HG02943 (cell line): ENCODE measurements around the gene RCAN1.
"Not testable (repeated sequence)": the region's sequence is repeated elsewhere in the genome, so short reads cannot be mapped to it uniquely, and the experiment has no call there.

Experiments used
- ATAC-seq: cut with Tn5 transposase; IDR thresholded peaks from one replicate; pipeline ENCODE4 v1.9.1; 2021; ENCODE audit warnings: mild to moderate bottlenecking, low read depth, moderate library complexity; ENCODE audit not compliant: unreplicated experiment

The RCAN1 gene

DNA sequence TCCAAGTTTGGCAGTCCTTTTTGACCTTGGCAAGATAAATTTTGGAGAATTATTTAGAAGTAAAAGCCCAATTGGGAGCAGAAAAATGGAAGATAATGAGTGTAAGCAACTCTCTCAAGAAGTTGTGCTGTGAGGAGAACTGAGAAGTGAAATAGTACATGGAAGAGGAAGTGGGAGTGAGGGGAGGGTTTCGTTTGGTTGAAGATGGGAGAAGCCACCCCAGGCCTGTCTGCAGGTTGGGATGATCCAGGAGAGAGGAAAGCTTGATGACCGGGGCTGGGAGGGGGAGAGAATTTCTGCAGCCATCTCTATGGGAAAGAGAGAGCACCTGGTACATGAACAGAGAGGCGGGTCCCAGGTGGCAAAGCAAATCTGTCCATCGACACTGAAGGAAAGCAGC, 8.6 kb upstream of the RCAN1 start:
- ATAC-seq: no peak

DNA sequence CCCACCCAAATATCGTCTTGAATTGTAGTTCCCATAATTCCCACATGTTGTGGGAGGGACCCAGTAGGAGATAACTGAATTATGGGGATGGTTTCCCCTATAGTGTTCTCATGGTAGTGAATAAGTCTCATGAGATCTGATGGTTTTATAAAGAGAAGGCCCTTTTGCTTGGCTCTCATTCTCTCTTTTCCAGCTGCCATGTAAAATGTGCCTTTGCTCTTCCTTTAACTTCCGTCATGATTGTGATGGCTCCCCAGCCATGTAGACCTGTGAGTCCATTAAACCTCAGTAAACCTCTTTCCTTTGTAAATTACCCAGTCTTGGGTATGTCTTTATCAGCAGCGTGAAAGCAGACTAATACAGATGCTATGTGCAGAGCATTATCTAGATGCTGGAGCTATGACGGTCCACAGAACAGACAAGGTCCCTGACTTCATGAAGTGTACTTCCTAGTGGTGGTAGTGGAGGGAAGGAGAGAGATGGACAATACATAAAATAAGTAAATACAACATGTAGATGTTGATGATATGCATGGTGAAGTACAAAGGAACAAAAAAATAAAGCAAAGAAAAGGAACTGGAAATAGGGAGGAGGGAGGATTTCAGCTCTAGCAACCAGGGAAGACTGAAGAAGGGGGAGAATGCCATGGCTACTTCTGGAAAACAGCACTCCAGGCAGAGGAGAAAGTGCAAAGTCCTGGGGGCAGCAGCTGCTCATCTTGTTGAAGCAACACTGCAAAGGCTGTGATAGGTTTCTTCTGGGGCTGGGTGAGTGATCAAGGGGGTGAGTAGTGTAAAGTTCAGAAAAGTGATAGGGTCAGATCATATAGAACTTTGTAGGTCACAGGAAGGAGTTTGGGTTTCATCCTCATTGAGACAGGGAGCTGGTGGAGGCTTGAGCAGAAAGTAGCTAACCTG, 6.8 kb upstream of the RCAN1 start:
- no peak for ATAC-seq

DNA sequence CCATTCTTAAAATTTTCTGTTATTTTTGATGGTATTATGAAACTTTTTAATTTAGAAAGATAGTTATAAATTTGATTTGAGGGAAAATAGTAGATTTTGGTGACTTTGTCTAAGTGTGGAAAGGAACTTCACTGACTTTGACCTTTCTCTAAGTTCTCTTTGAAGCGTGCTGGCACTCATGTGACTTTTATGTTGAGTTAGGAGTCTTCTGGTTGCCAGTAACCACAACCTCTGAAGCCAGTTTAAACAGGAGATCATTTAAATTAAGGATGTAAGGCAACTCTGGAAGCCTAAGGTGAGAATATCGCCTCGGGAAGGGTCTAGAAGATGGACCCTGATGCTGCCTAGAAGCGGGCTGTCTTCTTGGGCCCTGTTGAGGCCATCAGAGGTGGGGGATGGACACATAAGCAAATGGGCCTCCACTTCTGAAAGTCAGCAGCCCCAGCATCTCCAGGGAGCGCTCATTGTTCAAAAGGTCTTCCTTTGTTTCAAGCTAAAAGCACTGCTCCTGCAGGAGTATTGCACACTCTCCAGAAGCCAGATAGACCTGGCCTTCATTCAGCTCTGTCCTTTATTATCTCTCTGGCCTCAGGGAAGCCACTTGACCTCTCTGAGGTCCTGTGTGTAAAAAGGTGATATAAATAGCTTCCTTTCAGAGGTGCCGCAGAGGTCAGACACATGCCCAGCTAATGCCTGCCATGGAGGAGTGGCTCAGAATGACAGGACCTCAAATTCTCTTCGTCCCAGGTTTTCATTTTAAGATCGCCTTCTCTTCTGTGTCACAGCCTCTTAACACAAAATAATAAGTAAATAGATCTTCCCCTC, 5.1 kb upstream of the RCAN1 start:
- no peak for ATAC-seq

DNA sequence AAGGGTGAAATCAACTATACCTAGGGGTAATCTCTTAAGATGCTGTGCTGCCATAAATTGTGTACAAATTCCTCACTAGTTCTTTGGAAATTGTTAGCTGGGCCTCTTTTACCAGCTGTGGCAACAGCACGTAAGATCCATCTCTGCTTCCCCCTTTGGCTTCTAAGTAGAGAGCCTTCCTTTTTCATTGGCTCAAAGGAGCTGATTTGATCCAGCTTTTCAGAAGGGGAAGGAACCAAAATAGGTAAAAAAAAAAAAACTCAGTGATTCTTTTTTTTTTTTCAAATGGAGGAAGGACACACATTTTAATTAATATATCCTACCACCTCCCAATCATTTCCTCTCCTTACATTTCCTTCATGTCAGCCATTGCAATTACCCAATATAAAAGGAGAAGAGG, 4.0 kb upstream of the RCAN1 start:
- ATAC-seq: no peak

DNA sequence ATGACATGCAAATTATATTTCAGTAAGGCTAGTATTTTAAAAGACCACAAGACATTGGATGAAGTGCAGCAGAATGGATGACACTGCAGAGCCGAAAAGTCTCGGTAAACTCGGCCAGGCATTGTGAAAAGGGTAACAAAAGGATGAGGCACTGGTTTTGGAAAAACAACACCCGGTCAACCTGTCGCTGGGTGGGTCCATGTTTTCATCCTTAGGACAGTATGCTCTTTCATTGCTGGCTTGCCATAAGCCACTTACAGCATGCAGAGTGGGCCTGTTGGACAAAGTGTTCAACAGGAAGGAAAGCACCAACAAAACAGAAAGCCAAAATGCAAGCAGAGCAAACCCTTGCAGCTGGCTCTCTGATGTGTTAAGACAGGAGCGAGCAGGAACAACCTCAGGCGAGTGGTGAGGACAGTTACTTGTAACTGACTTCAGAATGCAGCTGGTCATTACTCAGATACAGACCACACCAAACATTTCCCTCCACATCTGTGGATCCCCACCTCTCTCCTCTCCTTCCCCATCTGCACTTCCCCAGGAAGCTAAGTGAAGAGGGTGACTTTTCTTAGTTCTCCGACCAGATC, 2.9 kb upstream of the RCAN1 start:
- ATAC-seq: no peak

DNA sequence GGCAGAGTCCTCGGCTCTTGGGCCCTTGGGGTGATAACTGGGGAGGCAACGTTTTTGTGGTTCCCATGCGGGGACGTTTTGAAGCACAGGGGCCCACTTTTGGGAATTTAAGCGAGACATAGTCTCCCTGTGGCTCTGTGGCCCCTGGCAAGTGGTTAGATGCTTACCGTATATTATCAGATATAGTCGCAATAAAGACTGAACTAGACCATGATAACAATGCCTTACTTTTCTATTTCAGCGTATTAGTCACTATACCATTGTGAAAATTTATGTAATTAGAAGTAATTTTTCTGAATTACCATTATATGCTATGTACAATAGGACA, 538 bp upstream of the RCAN1 start:
- ATAC-seq: peak; percentile 8

DNA sequence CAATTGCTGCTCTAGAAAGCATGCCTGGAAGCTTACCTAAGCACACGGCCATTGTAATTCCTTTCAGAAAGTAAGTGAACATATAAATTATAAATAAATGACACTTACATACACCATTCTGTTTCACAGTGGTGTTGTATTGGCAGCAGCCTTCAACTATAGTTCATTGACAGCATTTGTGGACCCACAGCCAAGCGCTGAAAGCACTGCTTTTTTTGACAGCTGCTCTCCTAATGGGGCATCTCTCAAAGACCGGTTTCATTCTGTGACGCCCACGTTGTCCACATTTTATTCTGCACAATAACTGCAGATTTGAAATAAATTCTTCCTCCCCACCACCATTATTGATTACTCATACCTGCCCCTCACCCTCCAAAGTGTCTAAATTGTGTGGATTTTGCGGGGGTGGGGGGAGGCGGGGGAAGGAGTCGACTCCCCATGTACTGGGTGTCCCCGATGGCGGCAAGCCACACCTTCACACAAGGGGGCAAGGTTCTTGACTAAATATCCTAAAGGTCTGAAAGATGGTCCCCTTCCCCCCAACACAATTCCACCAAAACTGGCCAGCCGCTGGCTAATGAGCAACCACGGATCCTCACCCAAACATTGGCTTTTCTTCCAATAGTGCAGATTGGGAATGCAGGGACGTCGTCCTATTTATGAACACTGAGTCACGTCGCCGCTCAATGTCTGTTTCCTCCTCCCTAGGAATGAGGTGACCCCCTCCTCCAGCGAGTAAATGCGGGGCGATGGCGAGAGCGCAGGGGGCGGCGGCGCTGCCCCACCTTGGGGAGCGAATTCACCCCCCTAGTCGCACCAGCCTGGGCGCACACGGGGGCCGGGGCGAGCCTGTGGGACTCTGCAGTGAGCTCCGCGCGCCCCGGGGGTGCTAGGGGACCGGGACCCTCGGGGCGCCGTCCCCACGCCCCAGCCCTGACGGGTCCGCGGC, 960 bp downstream of the RCAN1 start:
- no peak for ATAC-seq

DNA sequence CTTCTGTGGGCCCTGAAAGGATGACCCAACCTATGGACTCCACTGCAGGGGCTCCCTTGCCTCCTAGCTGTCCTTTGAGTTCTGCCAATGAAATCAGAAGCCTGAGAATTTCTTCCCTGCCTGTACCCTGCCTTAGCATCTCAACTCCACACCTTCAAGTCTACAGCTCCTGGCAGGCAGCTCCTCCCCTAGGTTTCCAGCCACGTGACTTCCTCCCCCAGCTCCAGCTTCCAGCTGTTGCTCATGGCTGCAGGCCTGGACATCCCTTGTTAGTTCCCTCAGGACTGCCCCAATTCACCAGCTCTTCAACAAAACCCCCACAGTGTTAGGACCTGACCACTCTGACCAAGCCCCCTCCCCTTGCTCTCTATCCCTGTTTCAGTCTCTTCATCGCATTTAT, 2.4 kb downstream of the RCAN1 start:
- ATAC-seq: no peak

DNA sequence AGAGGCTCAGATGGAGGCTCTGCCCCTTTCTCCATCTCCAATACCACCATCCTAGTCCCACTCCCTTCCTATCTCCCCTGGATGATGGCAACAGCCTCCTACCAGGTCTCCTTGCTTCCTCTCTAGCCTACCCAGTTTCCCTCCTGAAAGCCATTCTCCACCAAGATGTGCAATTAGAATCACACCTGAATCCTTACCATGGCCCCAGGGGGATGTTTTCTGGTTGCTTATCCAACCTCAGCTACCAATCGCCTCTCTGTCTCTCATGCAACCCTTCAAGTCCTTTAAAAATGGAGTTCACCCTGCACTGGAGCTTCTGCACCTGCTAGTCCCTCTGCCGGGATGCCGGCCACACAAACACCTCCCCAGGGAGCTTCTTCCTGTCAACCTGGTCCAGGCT, 2.9 kb downstream of the RCAN1 start:
- no peak for ATAC-seq

DNA sequence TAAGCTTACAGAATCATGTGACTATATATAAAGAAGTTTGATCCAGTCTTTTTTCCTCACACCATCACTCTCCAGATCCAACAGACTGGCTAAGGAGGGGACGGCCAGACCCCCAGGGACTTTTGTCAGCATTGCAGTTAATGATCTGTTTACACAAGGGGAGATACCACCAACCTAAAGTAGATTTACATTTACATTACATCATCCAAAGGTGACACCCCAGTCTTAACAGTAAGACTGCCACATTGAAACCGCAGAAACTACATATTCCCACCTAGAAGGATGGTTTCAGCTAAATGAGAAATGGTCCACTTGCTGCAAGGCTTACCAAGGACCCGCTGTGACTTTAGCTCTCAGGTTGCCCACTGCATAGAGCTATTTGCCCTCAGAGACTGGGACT, 3.4 kb downstream of the RCAN1 start:
- no peak for ATAC-seq

DNA sequence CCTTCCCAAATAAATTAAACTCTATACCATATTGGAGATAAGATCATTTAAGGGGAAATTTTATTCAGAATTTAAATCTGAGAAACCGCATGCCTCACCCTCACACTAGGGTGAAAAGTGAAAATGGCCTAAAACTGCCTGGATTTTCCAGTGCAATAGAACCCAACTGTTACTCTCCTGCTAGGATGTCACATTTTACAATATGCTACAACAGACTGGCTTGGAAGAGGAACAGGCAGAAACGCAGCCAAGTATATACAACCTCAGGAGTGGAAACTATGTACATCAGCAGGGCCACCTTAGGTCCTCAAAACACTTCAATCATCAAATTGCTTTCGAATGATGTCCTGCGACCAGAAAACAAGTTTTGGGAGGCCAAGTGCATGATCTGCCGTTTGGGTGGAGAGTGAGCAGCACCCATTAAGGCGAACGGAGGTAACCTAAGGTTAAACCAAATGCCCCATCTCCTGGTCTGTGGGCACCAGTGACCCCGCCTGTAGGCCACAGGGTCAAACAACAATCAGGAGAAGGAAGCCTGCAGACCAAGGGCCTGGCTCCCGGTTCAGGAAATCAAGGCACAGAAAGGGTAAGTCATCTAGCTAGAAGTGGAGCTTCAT, 4.9 kb downstream of the RCAN1 start:
- no peak for ATAC-seq

DNA sequence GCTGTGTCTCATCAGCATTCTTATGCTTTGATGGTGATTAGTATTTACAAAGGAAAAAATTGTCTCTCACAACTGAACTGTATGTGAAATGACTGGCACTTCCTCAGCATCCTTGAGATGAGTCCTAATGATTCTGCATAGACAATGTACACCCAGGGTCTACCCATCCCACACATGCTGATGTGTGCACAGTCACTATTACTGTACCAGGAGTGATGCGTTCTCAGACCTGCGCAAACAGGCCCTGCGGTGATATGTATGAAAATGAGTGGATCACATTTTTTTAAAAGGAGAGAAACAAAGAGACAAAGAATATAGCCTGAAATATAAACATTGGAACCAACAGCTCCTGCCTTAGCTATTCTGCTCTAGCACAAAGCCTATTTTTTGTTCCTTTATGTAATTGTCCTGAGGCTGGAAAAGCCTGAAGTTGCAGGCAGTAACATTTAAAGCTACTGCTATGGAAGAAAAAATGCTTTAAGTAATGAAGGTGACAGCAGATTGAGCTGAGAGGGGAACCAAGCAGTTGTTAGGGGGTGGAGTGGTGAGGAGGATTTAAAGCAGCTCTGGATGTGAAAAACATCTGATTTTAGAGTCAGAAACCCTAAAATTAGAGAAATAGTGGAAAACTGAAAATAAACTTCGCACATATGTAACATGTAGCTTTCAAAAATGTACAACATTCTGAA, 5.5 kb downstream of the RCAN1 start:
- ATAC-seq: no peak

DNA sequence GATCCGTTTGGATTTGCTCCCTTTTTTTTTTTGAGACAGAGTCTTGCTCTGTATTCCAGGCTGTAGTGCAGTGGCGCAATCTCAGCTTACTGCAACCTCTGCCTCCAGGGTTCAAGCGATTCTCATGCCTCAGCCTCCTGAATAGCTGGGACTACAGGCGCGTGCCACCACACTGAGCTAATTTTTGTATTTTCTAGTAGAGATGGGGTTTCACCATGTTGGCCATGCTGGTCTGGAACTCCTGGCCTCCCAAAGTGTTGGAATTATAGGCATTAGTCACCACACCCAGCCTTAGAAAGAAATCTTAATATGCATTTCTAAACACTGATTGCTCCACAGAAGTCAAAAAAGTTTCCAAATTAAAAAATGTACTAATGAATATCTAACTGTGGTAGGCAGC, 7.5 kb downstream of the RCAN1 start:
- not testable (repeated sequence) for ATAC-seq

DNA sequence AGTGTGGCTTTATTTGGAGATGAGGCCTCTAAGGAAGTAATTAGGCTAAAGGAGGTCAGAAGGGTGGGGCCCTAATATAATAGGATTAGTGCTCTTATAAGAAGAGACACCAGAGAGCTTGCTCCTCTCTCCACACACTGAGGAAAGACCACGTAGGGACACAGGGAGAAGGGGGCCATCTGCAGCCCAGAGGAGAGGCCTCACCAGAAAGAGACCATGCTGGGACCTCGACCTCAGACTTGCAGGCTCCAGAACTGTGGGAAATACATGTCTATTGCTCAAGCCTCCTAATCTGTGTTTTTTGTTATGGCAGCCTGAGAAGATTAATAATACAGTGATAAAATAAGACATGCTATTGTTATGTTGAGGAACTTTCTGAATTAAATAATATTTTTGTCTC, 8.3 kb downstream of the RCAN1 start:
- ATAC-seq: no peak

DNA sequence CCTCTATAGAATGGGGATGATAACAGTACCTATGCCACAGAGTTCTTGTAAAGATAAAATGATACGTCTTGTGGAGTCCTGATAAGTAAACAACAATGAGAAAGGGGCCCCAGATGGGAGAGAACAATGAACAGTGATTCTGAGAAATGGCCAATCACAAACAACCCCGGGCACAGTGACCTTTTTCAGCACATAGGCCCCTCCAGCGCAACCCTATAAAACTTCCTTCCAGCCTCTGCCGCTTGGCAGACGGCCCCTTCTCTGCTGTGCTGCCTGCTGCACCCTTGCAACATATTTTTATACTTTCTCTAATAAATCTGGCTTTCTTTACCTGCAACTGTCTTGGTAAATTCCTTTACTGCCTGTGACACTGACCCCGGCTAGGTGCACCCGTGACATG, 8.9 kb downstream of the RCAN1 start:
- ATAC-seq: no peak

DNA sequence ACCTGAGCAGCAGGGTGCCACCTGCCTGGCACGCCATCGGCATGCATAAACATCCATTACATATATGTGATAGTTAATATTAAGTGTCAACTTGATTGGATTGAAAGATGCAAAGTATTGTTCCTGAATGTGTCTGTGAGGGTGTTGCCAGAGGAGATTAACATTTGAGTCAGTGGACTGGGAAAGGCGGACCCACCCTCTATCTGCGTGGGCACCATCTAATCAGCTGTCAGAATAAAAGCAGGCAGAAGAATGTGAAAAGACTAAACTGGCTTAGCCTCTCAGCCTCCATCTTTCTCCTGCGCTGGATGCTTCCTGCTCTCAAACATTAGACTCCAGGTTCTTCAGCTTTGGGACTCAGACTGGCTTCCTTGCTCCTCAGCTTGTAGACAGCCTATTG, 10.0 kb downstream of the RCAN1 start:
- not testable (repeated sequence) for ATAC-seq

DNA sequence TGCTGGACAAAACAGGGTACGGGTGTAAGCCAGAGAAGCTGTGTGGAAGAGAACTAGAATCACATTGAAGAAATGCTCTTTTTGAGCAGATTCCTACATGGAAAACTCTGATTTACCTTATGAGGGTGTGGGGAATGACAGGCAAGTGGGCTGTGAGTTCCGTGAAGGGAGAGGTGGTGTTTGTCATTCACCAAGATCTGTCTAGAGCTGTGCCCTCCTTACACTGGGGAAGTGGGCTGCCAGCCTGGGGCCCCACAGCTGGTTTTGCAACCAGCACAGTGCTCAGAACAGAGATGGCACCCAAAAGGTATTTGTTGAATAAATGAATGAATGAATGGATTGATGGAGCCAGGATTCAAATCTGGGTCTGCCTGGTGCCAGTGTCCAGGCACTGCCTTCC, 10.4 kb downstream of the RCAN1 start:
- ATAC-seq: no peak

DNA sequence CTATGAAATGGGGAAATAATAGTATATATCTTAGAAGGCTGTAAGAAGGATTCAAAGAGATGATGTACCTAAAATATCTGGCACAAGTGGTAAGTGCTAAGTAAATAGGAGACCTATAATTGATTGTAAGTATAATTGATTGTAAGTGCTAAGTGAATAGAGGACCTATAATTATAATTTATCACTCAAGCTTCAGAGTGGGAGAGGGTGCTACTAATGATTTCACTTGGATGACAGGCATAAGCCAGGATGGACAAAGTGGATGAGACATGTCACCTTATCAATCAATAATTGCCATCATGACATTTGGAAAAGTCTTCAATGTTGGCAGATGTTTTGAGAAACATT, 11.2 kb downstream of the RCAN1 start:
- ATAC-seq: no peak

DNA sequence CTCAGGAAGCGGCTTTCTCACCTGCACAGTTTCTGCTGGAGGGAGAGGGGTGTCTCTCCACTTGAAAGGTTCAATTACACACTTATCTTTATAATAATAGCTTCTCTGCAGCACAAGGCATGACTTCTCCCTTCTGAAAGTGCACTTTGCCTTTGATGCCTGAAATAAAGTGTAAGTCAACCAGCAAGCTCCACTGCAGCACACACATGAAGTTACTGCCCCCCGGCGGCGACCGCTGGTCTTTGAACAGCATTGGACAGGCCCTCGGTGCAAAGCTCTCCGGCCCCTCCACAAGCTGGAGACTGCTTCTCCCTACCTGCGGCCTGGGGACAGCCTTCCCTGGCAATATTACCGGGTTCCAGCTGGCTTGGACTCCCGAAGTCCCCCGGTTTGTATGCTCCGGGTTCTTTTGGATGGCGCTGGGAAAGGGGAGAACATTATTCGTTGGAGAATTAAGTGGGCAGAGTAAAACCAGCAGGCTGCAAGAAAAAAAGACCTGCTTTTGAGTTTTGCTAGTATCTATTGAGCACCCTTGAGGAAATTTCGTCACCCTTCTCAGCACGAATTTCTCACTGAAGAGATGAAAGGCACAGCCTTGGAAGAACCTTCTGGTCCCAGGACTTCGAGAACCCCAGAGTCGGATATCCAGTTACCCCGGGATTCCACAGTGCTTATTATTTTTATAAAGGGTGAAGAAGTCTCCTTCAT, 11.8 kb downstream of the RCAN1 start:
- ATAC-seq: no peak
